CD14-positive monocyte (primary cell): ENCODE measurements around the gene GULP1. TPM values are rescaled to one million over a fixed set of nuclear protein-coding genes. Genes with fewer than 3 reads are reported as not detected.

Experiments
- DNase-seq, 3 donors: peaks; one replicate each; pipeline ENCODE4 v3.0.0-alpha.2; 2011 to 2022
- H2AFZ ChIP-seq: 2 replicates; pipeline ENCODE4 v1.6.0; 2012; ENCODE audit warnings: mild to moderate bottlenecking, low read depth, low read length, inconsistent platforms; ENCODE audit not compliant: insufficient read depth, poor library complexity, severe bottlenecking
- H3K27ac ChIP-seq, 2 donors: 1 replicate in 1 of 2; 2 replicates in 1 of 2; pipeline ENCODE4 v1.5.1; 2012 to 2013; ENCODE audit warnings: low read length in 2 of 2, control low read depth in 1 of 2, inconsistent platforms in 1 of 2, low read depth in 1 of 2, mild to moderate bottlenecking in 1 of 2
- H3K27me3 ChIP-seq, 2 donors: one replicate each; pipeline versions ENCODE4 v1.6.0 to v1.6.1; 2011 to 2013; ENCODE audit warnings: low read length in 2 of 2; ENCODE audit not compliant: control insufficient read depth in 2 of 2, insufficient read depth in 2 of 2
- H3K36me3 ChIP-seq, 2 donors: replicated peaks in 1 of 2; 1 replicate in 1 of 2; 2 replicates in 1 of 2; pipeline versions ENCODE4 v1.5.1 to v1.6.1; 2012 to 2013; ENCODE audit warnings: low read length in 2 of 2, control low read depth in 1 of 2, inconsistent platforms in 1 of 2, mild to moderate bottlenecking in 1 of 2; ENCODE audit not compliant: insufficient read depth in 2 of 2, control insufficient read depth in 1 of 2
- H3K4me1 ChIP-seq, 2 donors: 1 replicate in 1 of 2; 2 replicates in 1 of 2; pipeline versions ENCODE4 v1.5.1 to v1.6.1; 2012 to 2013; ENCODE audit warnings: low read length in 2 of 2, control low read depth in 1 of 2, inconsistent platforms in 1 of 2, mild to moderate bottlenecking in 1 of 2, moderate library complexity in 1 of 2; ENCODE audit not compliant: insufficient read depth in 2 of 2, control insufficient read depth in 1 of 2
- H3K4me2 ChIP-seq: replicated peaks from 2 replicates; pipeline ENCODE3; 2012; ENCODE audit warnings: low read length, moderate library complexity, mild to moderate bottlenecking; ENCODE audit not compliant: poor library complexity, severe bottlenecking; ENCODE audit errors: extremely low read depth
- H3K4me3 ChIP-seq, 3 experiments: fragments of 200-600 bp in 1 of 3; sonication (generic) in 1 of 3; replicated peaks in 1 of 3; 1 replicate in 2 of 3; 2 replicates in 1 of 3; pipeline ENCODE4 v1.5.1; 2011 to 2013; ENCODE audit warnings: low read length in 3 of 3, mild to moderate bottlenecking in 3 of 3, control low read depth in 2 of 3, low read depth in 2 of 3, inconsistent platforms in 1 of 3, moderate library complexity in 1 of 3
- H3K79me2 ChIP-seq: 2 replicates; pipeline ENCODE4 v1.6.0; 2012; ENCODE audit warnings: mild to moderate bottlenecking, control low read depth, inconsistent platforms, low read length, moderate library complexity; ENCODE audit not compliant: insufficient read depth
- H3K9ac ChIP-seq: 2 replicates; pipeline ENCODE4 v1.6.0; 2017; ENCODE audit warnings: low read length, mild to moderate bottlenecking; ENCODE audit not compliant: insufficient read depth, poor library complexity, severe bottlenecking
- H3K9me3 ChIP-seq, 2 donors: replicated peaks in 1 of 2; 1 replicate in 1 of 2; 2 replicates in 1 of 2; pipeline versions ENCODE4 v1.5.1 to v1.6.1; 2012 to 2013; ENCODE audit warnings: low read length in 2 of 2, control low read depth in 1 of 2; ENCODE audit not compliant: control insufficient read depth in 1 of 2, insufficient read depth in 1 of 2
- H4K20me1 ChIP-seq: 2 replicates; pipeline ENCODE4 v1.6.0; 2012; ENCODE audit warnings: mild to moderate bottlenecking, low read length, control low read depth, moderate library complexity; ENCODE audit not compliant: insufficient read depth
- H3K27ac Mint-ChIP-seq, 7 donors: one replicate each; pipeline ENCODE4 v1.8.0; 2020; ENCODE audit warnings: mild to moderate bottlenecking in 7 of 7, mixed read lengths in 7 of 7, moderate library complexity in 6 of 7, inconsistent platforms in 2 of 7
- H3K27me3 Mint-ChIP-seq, 3 donors: one replicate each; pipeline ENCODE4 v1.8.0; 2021 to 2022; ENCODE audit warnings: low read depth in 3 of 3, mild to moderate bottlenecking in 3 of 3, mixed read lengths in 3 of 3, moderate library complexity in 3 of 3, inconsistent platforms in 1 of 3
- H3K36me3 Mint-ChIP-seq, 2 donors: one replicate each; pipeline ENCODE4 v1.8.0; 2020; ENCODE audit warnings: mixed read lengths in 2 of 2, inconsistent platforms in 1 of 2, mild to moderate bottlenecking in 1 of 2
- H3K4me1 Mint-ChIP-seq: one replicate; pipeline ENCODE4 v1.8.0; 2020; ENCODE audit warnings: mild to moderate bottlenecking, mixed read lengths
- H3K4me3 Mint-ChIP-seq, 2 donors: one replicate each; pipeline ENCODE4 v1.8.0; 2020; ENCODE audit warnings: mild to moderate bottlenecking in 2 of 2, mixed read lengths in 2 of 2, moderate library complexity in 1 of 2
- H3K9me3 Mint-ChIP-seq, 7 donors: one replicate each; pipeline ENCODE4 v1.8.0; 2020 to 2022; ENCODE audit warnings: mixed read lengths in 7 of 7, mild to moderate bottlenecking in 6 of 7, moderate library complexity in 6 of 7, inconsistent platforms in 2 of 7
- WGBS: methylation state at CpG from one replicate; pipeline ENCODE4 v1.1.5; 2013; ENCODE audit warnings: missing lambda C conversion rate; ENCODE audit not compliant: insufficient coverage; 5-methylcytosine and 5-hydroxymethylcytosine counted together
- intact Hi-C, 2 donors: fragments of 100-400 bp; cut with micrococcal nuclease; formaldehyde crosslinking; loops; one replicate each; pipeline versions ENCODE4 v1.15.0 to v1.15.1; 2023
- polyA plus RNA-seq, 3 donors: library from polyadenylated mRNA; depleted of rRNA in 1 of 3; unstranded in 2 of 3; stranded (reverse) in 1 of 3; fragments of 300-500 nt in 2 of 3; fragments of >200 nt in 1 of 3; fragmentation: Illumina TruSeq in 2 of 3; gene quantifications; 1 replicate in 2 of 3; 2 replicates in 1 of 3; pipeline ENCODE4 v1.2.3, GENCODE V29; 2012 to 2021
- TF ChIP-seq, protein P1 (sequence below): fragments of 200-600 bp; IDR thresholded peaks from one replicate; pipeline ENCODE4 v1.8.0; 2022; ENCODE audit warnings: antibody characterized with exemption, mild to moderate bottlenecking

The GULP1 gene
- polyA plus RNA-seq, 3 donors = not detected

DNA sequence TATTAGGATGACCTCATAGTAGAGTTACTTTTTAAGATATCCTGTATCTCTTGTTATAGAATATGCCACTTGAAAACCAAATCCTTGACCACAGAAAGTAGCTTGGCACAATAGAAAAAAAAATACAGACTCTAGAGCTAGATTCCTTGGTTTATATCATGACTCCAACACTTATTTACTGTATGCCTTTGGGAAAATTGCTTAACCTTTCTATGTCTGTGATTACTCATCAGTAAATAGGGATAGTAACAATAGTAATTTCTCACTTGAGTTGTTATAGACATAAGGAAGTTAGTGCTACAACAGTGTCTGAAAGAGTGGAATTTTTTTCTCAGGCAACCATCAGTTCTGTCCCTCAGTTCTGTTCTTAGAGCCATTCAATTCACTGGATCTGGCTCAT lies 193.8 kb downstream of the GULP1 start:
- no peak overlapping the region for H3K4me3 Mint-ChIP-seq
- Histone ChIP-seq H2AFZ (no peak overlapping the region), H3K79me2 (no peaks in the 10 kb centered on the region), H3K36me3 (no peaks in the 10 kb centered on the region), H3K4me2 (no peak overlapping the region), H3K4me3 (no peak overlapping the region), H3K9ac (no peak overlapping the region), H3K4me1 (no peaks in the 10 kb centered on the region), H3K27ac (no peak overlapping the region), H3K9me3 (no peaks in the 10 kb centered on the region), H3K27me3 (no peaks in the 10 kb centered on the region), H4K20me1 (no peaks in the 10 kb centered on the region)
- intact Hi-C loops = no loop called here
- H3K9me3 Mint-ChIP-seq = no peaks in the 10 kb centered on the region
- H3K36me3 Mint-ChIP-seq = no peaks in the 10 kb centered on the region
- no peak for DNase-seq
- no peak overlapping the region for H3K27ac Mint-ChIP-seq
- H3K4me1 Mint-ChIP-seq = no peaks in the 10 kb centered on the region
- TF ChIP-seq, protein P1, sequence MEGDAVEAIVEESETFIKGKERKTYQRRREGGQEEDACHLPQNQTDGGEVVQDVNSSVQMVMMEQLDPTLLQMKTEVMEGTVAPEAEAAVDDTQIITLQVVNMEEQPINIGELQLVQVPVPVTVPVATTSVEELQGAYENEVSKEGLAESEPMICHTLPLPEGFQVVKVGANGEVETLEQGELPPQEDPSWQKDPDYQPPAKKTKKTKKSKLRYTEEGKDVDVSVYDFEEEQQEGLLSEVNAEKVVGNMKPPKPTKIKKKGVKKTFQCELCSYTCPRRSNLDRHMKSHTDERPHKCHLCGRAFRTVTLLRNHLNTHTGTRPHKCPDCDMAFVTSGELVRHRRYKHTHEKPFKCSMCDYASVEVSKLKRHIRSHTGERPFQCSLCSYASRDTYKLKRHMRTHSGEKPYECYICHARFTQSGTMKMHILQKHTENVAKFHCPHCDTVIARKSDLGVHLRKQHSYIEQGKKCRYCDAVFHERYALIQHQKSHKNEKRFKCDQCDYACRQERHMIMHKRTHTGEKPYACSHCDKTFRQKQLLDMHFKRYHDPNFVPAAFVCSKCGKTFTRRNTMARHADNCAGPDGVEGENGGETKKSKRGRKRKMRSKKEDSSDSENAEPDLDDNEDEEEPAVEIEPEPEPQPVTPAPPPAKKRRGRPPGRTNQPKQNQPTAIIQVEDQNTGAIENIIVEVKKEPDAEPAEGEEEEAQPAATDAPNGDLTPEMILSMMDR = no peak
- no peaks in the 10 kb centered on the region for H3K27me3 Mint-ChIP-seq

DNA sequence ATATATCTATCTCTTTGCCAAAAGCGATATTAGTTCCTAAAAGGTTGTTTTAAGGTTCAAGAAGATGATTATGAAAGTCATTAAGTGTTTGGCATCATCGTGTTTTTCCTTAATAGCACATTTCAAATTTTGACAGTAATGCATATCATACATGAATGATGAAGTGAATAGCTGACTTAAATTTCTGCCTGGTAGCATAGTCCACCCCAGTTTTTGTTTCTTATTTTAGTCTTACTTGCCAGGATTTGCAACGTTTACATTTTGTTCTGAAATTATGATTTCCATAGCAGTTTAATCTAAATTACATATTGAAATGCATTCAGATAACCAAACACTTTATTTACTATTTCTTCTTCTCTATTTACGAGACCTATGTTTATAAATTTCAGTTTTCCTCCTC lies 201.1 kb downstream of the GULP1 start:
- no peak overlapping the region for H3K4me2 ChIP-seq
- WGBS = no CpG with 5 or more reads among the region's 4 CpGs
- intact Hi-C loops = no loop called here
- H2AFZ ChIP-seq = no peak overlapping the region
- no peak overlapping the region for H3K4me3 ChIP-seq
- H3K36me3 ChIP-seq = no peaks in the 10 kb centered on the region
- H3K9me3 ChIP-seq = no peaks in the 10 kb centered on the region
- no peak overlapping the region for H3K9ac ChIP-seq
- no peaks in the 10 kb centered on the region for H3K79me2 ChIP-seq
- H3K36me3 Mint-ChIP-seq = no peaks in the 10 kb centered on the region
- H4K20me1 ChIP-seq = no peaks in the 10 kb centered on the region
- TF ChIP-seq, protein P1 = no peak
- H3K4me3 Mint-ChIP-seq = no peak overlapping the region
- no peaks in the 10 kb centered on the region for H3K27me3 ChIP-seq
- peaks cover 1% of the 10 kb centered on the region in 3 donors for H3K27me3 Mint-ChIP-seq
- H3K4me1 ChIP-seq = no peaks in the 10 kb centered on the region
- H3K27ac Mint-ChIP-seq = no peak overlapping the region
- H3K9me3 Mint-ChIP-seq = peaks cover 0 to 5% (median 0%) of the 10 kb centered on the region in 7 donors
- no peaks in the 10 kb centered on the region for H3K4me1 Mint-ChIP-seq
- no peak for DNase-seq
- no peak overlapping the region for H3K27ac ChIP-seq
